C4-2B (cell line): Measurements from ENCODE around the gene DENND1A.

Experiments
- CTCF ChIP-seq: fragments of 450-650 bp; conservative IDR thresholded peaks from 2 replicates; pipeline ENCODE4 v1.5.1; 2017; ENCODE audit warnings: mild to moderate bottlenecking
- ZFX ChIP-seq: fragments of 450-650 bp; IDR thresholded peaks from 2 replicates; pipeline ENCODE4 v1.6.1; 2017

- TF ChIP-seq CTCF (no peak), ZFX (no peak)
Observed at GRCh38 chr9:123663529-123663928, 266.4 kb downstream of the DENND1A start.
